Activated T-helper 1 cell treated with anti-CD3 and anti-CD28 coated beads, Interleukin-12 subunit alpha, Interleukin-12 subunit beta, Interleukin-2, Interleukin-4 antibody, amounts not matched to agents 30 ng/mL and 10 ng/mL and 1 ng/mL, durations not matched to agents 14 hours and 24 hours and 36 hours (primary cell): ENCODE results near the gene KLHDC8A. TPM values are rescaled to one million over a fixed set of nuclear protein-coding genes. Genes with fewer than 3 reads are reported as not detected.
"Not testable (repeated sequence)": the region's sequence is repeated elsewhere in the genome, so short reads cannot be mapped to it uniquely, and the experiment has no call there.

ENCODE experiments used
- DNase-seq: peaks from one replicate; pipeline ENCODE4 v3.0.0; 2021; ENCODE audit warnings: low spot score
- H3K27ac Mint-ChIP-seq: one replicate; pipeline ENCODE4 v1.8.0; 2021; ENCODE audit warnings: mild to moderate bottlenecking, mixed read lengths
- H3K27me3 Mint-ChIP-seq: one replicate; pipeline ENCODE4 v1.8.0; 2022; ENCODE audit warnings: mild to moderate bottlenecking, moderate library complexity, mixed read lengths; ENCODE audit not compliant: insufficient read depth
- H3K36me3 Mint-ChIP-seq: one replicate; pipeline ENCODE4 v1.8.0; 2021; ENCODE audit warnings: low read depth, mixed read lengths
- H3K4me1 Mint-ChIP-seq: one replicate; pipeline ENCODE4 v1.8.0; 2021; ENCODE audit warnings: low read depth, mixed read lengths
- H3K4me3 Mint-ChIP-seq: one replicate; pipeline ENCODE4 v1.8.0; 2021; ENCODE audit warnings: mild to moderate bottlenecking, moderate library complexity, mixed read lengths
- H3K9me3 Mint-ChIP-seq: one replicate; pipeline ENCODE4 v1.8.0; 2021; ENCODE audit warnings: mixed read lengths
- intact Hi-C: fragments of 100-400 bp; cut with micrococcal nuclease; formaldehyde crosslinking; loops from one replicate; pipeline ENCODE4 v1.15.1; 2024
- total RNA-seq: library from RNA; stranded (reverse); gene quantifications from 2 replicates; pipeline ENCODE4 v1.2.3, GENCODE V29; 2022

Gene KLHDC8A
- total RNA-seq: not detected in 2 replicates

GRCh38 chr1:205356440-205357139 is at the start of gene KLHDC8A:
Gene KLHDC8A, minus strand, starts transcription at chr1:205356922. Its CDS starts 13,318 bp downstream, at chr1:205343604.
- H3K4me1 Mint-ChIP-seq: no peaks in the 10 kb centered on the region
- intact Hi-C loops: no loop called here
- no peak within 1 kb of the TSS for H3K4me3 Mint-ChIP-seq
- no peaks in the 10 kb centered on the region for H3K9me3 Mint-ChIP-seq
- H3K27ac Mint-ChIP-seq: no peak within 1 kb of the TSS
- H3K27me3 Mint-ChIP-seq: peaks cover 25% of the 10 kb centered on the region
- no peaks in the 10 kb centered on the region for H3K36me3 Mint-ChIP-seq
- no peak for DNase-seq

- H3K36me3 Mint-ChIP-seq, intact Hi-C loops, H3K27ac Mint-ChIP-seq, H3K9me3 Mint-ChIP-seq, H3K4me3 Mint-ChIP-seq, DNase-seq: not testable (repeated sequence)
- H3K4me1 Mint-ChIP-seq: peaks cover 10% of the 10 kb centered on the region
- peaks cover 28% of the 10 kb centered on the region for H3K27me3 Mint-ChIP-seq
These were observed 49.5 kb upstream of the KLHDC8A start for GRCh38 chr1:205406252-205406651.

- H3K4me1 Mint-ChIP-seq: peaks cover 10% of the 10 kb centered on the region
- DNase-seq, intact Hi-C loops, H3K27ac Mint-ChIP-seq, H3K4me3 Mint-ChIP-seq, H3K9me3 Mint-ChIP-seq, H3K36me3 Mint-ChIP-seq: not testable (repeated sequence)
- peaks cover 29% of the 10 kb centered on the region for H3K27me3 Mint-ChIP-seq
These were observed 47.8 kb upstream of the KLHDC8A start for GRCh38 chr1:205404484-205404883.

- Mint-ChIP-seq H3K4me3 (no peak overlapping the region), H3K9me3 (no peaks in the 10 kb centered on the region), H3K27me3 (peaks cover 27% of the 10 kb centered on the region), H3K27ac (no peak overlapping the region), H3K36me3 (no peaks in the 10 kb centered on the region), H3K4me1 (no peaks in the 10 kb centered on the region)
- no peak for DNase-seq
- intact Hi-C loops: no loop called here
These were observed 41.9 kb upstream of the KLHDC8A start for GRCh38 chr1:205398586-205398985.

- intact Hi-C loops: loop anchor here (1.0 kb wide), 2 partner anchors 88 to 127 kb away; no protein-coding TSS in a partner anchor
- Mint-ChIP-seq H3K27ac (no peak overlapping the region), H3K4me3 (no peak overlapping the region), H3K36me3 (no peaks in the 10 kb centered on the region), H3K4me1 (no peaks in the 10 kb centered on the region), H3K9me3 (no peaks in the 10 kb centered on the region), H3K27me3 (peaks cover 25% of the 10 kb centered on the region)
- no peak for DNase-seq
These were observed 40.4 kb upstream of the KLHDC8A start for GRCh38 chr1:205396967-205397616.

GRCh38 chr1:205395616-205396015 is 38.9 kb upstream of the KLHDC8A start:
- DNase-seq: no peak
- Mint-ChIP-seq H3K27ac (no peak overlapping the region), H3K36me3 (no peaks in the 10 kb centered on the region), H3K9me3 (no peaks in the 10 kb centered on the region), H3K27me3 (peaks cover 31% of the 10 kb centered on the region), H3K4me1 (no peaks in the 10 kb centered on the region), H3K4me3 (no peak overlapping the region)
- intact Hi-C loops: no loop called here

- H3K27me3 Mint-ChIP-seq: peaks cover 38% of the 10 kb centered on the region
- no peak overlapping the region for H3K27ac Mint-ChIP-seq
- no peaks in the 10 kb centered on the region for H3K36me3 Mint-ChIP-seq
- DNase-seq: no peak
- H3K4me1 Mint-ChIP-seq: no peaks in the 10 kb centered on the region
- intact Hi-C loops: no loop called here
- H3K4me3 Mint-ChIP-seq: no peak overlapping the region
- H3K9me3 Mint-ChIP-seq: no peaks in the 10 kb centered on the region
These were observed 35.9 kb upstream of the KLHDC8A start for GRCh38 chr1:205392650-205393049.

GRCh38 chr1:205391386-205391785 is 34.7 kb upstream of the KLHDC8A start:
- Mint-ChIP-seq H3K27me3 (peaks cover 28% of the 10 kb centered on the region), H3K36me3 (no peaks in the 10 kb centered on the region), H3K4me1 (no peaks in the 10 kb centered on the region), H3K27ac (no peak overlapping the region), H3K9me3 (no peaks in the 10 kb centered on the region), H3K4me3 (no peak overlapping the region)
- no peak for DNase-seq
- intact Hi-C loops: no loop called here

GRCh38 chr1:205387845-205388244 is 31.1 kb upstream of the KLHDC8A start:
- no peak overlapping the region for H3K27ac Mint-ChIP-seq
- H3K36me3 Mint-ChIP-seq: no peaks in the 10 kb centered on the region
- no peaks in the 10 kb centered on the region for H3K4me1 Mint-ChIP-seq
- no peak overlapping the region for H3K4me3 Mint-ChIP-seq
- intact Hi-C loops: no loop called here
- H3K27me3 Mint-ChIP-seq: peaks cover 26% of the 10 kb centered on the region
- H3K9me3 Mint-ChIP-seq: no peaks in the 10 kb centered on the region
- no peak for DNase-seq

- DNase-seq, H3K36me3 Mint-ChIP-seq, H3K9me3 Mint-ChIP-seq, H3K4me1 Mint-ChIP-seq, H3K4me3 Mint-ChIP-seq, H3K27ac Mint-ChIP-seq, intact Hi-C loops: not testable (repeated sequence)
- peaks cover 17% of the 10 kb centered on the region for H3K27me3 Mint-ChIP-seq
These were observed 26.3 kb upstream of the KLHDC8A start for GRCh38 chr1:205382990-205383389.

GRCh38 chr1:205382561-205382960 is 25.8 kb upstream of the KLHDC8A start:
- DNase-seq: no peak
- intact Hi-C loops: no loop called here
- Mint-ChIP-seq H3K4me3 (no peak overlapping the region), H3K36me3 (no peaks in the 10 kb centered on the region), H3K9me3 (no peaks in the 10 kb centered on the region), H3K4me1 (no peaks in the 10 kb centered on the region), H3K27me3 (peaks cover 15% of the 10 kb centered on the region), H3K27ac (no peak overlapping the region)

- no peak overlapping the region for H3K27ac Mint-ChIP-seq
- no peaks in the 10 kb centered on the region for H3K9me3 Mint-ChIP-seq
- no peaks in the 10 kb centered on the region for H3K4me1 Mint-ChIP-seq
- H3K4me3 Mint-ChIP-seq: no peak overlapping the region
- H3K36me3 Mint-ChIP-seq: no peaks in the 10 kb centered on the region
- peaks cover 20% of the 10 kb centered on the region for H3K27me3 Mint-ChIP-seq
- intact Hi-C loops: no loop called here
- no peak for DNase-seq
These were observed 24.6 kb upstream of the KLHDC8A start for GRCh38 chr1:205381305-205381704.

- H3K4me3 Mint-ChIP-seq: no peak overlapping the region
- no peak overlapping the region for H3K27ac Mint-ChIP-seq
- no peaks in the 10 kb centered on the region for H3K4me1 Mint-ChIP-seq
- DNase-seq: no peak
- H3K27me3 Mint-ChIP-seq: peaks cover 23% of the 10 kb centered on the region
- H3K9me3 Mint-ChIP-seq: no peaks in the 10 kb centered on the region
- no peaks in the 10 kb centered on the region for H3K36me3 Mint-ChIP-seq
- intact Hi-C loops: no loop called here
These were observed 24.2 kb upstream of the KLHDC8A start for GRCh38 chr1:205380882-205381281.
